HL-60 (cell line): ENCODE measurements around the gene LRMDA.

Experiments
- CTCF ChIP-seq: IDR thresholded peaks from one replicate; pipeline ENCODE4 v1.5.1; 2011; ENCODE audit warnings: low read length, control low read depth, inconsistent platforms; ENCODE audit not compliant: insufficient read depth
- POLR2AphosphoS5 ChIP-seq: IDR thresholded peaks from 2 replicates; pipeline ENCODE4 v1.6.1; 2012; ENCODE audit warnings: low read depth
- SPI1 ChIP-seq: IDR thresholded peaks from 2 replicates; pipeline ENCODE4 v1.6.1; 2012; ENCODE audit warnings: low read depth, mild to moderate bottlenecking, borderline replicate concordance
- TF ChIP-seq, protein P1 (sequence below): IDR thresholded peaks from 2 replicates; pipeline ENCODE4 v1.6.1; 2012; ENCODE audit warnings: low read depth; ENCODE audit not compliant: insufficient replicate concordance

DNA sequence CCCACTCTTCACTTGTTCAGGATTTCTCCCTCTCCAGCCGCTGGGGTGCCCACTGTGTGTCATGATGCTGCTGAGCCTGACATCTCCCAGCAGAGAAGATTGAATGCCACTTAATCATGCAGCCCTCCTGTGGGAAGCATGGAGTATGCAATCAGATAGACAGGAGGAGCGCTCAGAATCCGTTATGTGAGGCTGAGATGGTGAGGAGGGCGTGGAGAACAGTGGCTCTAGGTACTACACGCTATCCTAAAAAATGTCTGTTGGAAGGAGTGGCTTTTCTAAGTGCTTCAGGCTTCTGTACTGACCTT lies 334.3 kb downstream of the LRMDA start:
- TF ChIP-seq POLR2AphosphoS5 (no peak), CTCF (no peak), SPI1 (no peak)
- TF ChIP-seq, protein P1, sequence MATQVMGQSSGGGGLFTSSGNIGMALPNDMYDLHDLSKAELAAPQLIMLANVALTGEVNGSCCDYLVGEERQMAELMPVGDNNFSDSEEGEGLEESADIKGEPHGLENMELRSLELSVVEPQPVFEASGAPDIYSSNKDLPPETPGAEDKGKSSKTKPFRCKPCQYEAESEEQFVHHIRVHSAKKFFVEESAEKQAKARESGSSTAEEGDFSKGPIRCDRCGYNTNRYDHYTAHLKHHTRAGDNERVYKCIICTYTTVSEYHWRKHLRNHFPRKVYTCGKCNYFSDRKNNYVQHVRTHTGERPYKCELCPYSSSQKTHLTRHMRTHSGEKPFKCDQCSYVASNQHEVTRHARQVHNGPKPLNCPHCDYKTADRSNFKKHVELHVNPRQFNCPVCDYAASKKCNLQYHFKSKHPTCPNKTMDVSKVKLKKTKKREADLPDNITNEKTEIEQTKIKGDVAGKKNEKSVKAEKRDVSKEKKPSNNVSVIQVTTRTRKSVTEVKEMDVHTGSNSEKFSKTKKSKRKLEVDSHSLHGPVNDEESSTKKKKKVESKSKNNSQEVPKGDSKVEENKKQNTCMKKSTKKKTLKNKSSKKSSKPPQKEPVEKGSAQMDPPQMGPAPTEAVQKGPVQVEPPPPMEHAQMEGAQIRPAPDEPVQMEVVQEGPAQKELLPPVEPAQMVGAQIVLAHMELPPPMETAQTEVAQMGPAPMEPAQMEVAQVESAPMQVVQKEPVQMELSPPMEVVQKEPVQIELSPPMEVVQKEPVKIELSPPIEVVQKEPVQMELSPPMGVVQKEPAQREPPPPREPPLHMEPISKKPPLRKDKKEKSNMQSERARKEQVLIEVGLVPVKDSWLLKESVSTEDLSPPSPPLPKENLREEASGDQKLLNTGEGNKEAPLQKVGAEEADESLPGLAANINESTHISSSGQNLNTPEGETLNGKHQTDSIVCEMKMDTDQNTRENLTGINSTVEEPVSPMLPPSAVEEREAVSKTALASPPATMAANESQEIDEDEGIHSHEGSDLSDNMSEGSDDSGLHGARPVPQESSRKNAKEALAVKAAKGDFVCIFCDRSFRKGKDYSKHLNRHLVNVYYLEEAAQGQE, result no peak
